NCI-H2196 (cell line): ENCODE results near the gene HPSE2.

Experiments
- DNase-seq: peaks from one replicate; lab custom pipeline; 2025; ENCODE audit not compliant: unreplicated experiment; lab: John Stamatoyannopoulos, UW

HPSE2 gene

DNA sequence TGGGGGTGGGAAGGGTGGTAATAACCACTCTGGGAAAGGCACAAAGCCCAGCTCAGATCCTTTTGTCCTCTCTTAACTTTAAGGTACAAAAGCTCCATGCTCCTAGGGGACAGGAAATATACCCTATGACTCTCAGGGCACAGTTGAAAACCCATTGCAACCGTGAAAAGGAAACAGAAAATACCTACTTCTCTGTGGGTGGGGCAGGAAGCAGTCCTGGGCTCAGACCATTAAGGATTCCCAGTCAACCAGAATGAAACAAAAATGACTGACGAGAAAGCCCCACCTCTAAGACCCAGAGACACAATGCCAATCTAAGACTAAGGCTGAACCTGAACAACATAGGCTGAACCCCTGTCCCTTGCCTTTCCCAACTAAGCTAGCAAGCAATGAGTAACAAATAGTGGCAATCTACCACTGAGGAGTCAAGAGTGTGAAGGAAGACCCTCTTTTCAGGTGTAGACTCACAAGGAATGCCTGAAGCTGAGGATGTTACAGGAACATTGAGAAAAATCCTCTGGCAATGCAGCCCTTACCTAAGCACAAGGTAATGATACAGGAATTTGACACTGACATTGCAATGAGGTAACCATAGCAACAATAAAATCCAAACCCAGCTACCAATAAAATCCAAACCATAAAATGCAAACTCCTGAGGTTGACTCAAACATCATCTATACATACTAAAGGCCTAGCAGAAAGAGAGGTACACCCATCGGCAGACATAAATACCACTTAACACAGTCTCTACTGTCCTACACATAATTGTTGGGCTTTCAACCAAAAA is 380.1 kb downstream of the HPSE2 start:
- no peak for DNase-seq

DNA sequence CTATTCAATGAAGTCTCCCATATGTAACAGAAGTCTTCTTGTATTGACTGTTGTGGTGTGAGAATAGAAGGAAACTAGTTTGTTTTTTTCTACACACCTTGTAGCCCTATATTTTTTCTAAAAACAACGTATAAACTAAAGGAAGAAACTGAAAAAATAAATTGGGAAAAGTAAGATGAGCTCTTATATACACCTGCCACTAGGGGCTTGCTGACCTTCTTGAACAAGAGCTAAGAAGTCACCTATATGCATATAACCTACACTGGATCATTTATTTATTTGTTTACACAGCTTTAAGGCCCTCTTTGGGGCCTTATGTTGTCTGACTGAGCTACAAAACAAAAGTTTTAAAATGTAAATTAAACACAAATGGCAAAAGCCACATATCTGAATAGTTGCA is 383.0 kb downstream of the HPSE2 start:
- DNase-seq = no peak

DNA sequence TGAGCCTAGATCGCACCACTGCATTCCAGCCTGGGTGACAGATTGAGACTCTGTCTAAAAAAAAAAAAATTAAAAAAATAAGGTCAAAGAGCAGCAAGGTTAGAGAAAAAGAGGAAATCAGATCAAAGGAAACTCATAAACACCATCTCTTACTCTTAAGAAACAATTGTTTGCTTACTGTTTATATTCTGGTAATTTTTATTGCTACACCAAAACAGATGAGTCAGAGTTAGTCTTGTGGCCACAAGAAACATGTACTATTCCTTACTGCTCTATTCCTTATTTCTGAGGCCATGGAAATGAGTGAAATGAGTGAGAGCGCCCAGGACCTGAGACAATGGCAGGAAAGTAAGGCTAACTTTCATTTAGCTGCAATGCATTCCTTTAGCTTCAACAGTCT is 387.3 kb downstream of the HPSE2 start:
- DNase-seq = no peak

DNA sequence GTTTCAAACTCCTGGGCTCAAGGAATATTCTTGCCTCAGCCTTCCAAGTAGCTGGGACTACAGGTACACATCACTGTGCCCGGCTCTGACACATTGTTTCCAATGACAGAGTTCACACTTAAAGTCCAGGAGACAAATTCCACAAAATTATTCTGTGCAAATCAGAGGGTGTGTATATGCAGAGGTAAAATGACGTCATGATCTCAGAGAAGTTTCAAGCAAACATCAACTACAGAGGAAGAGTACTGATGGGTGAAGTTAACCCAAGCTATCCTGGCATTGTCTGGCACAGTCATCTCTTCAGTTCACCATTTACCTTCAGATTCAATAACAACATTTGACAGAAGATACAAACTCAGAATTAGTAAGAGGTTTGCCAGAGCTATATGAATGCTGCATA is 388.9 kb downstream of the HPSE2 start:
- DNase-seq = no peak

DNA sequence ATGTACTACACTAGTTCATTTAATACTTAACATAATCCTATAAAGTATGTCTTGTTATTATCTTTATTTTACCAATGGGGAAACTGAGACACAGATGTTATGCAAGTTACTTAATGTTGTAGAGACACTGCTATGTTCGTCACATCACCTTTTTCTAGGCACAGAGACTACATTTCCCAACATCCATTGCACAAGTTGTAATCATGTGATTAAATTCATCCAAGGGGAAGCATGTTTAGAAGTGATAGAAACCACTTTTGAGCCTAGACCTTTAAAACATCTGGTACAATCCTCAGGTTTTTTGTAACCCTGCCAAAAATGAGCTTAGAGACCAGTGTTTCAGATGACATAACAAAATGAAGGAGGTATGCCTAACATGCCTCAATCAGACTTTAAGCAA is 402.1 kb downstream of the HPSE2 start:
- no peak for DNase-seq

DNA sequence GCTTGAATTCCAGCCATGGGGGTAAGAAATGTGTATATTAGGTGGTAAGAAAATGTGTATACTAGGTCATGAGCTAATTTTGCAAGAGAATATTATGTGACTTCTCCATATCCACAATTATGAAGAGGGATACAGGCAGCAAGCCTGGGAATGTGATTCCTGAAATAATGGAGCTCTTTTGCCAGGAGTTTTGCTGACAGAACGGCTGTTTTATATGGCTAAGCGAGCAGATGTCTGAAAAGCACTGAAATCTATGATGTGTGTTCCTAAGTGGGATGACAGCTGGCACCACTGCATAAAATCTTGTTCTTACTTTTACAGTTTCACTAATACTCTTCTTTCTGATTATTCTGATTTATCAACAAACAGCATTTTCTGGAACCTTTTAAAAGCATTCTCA is 402.9 kb downstream of the HPSE2 start:
- no peak for DNase-seq

DNA sequence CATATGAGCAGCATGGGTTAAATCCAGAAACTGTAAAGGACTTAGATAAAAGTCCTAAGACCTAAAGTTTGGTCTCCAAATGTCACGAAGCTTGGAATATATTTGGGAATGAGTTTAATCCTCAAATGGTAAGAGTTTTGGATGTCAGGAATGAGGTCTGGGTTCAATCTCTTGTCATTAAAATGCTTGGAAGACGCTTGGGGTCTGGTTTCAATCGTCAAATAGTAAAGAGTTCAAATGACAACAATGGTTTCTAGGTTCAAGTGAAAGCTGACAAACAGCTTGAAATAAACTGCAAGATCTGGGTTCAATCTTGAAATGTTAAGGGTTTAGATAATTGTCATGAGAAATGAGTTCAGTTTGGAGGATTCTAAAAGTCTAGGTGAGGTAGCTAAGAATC is 403.5 kb downstream of the HPSE2 start:
- no peak for DNase-seq

DNA sequence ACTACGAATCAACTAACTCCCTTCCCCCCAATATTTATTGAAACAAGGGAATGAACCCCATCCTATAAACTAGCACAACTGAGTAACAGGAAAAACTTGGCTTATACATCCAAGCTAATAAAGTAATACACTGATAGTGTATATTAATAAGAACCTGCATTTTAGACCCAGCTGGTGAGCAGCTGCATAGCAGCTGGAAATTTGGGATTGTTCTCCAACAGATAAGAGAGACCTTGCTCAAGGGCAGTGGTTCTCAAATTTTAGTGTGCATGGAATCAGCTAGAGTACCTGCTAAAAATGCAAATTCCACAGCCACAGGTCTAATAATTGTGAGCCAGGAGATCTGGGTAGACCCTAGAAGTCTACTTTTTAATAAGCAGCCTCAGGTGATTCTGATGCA is 404.3 kb downstream of the HPSE2 start:
- no peak for DNase-seq

DNA sequence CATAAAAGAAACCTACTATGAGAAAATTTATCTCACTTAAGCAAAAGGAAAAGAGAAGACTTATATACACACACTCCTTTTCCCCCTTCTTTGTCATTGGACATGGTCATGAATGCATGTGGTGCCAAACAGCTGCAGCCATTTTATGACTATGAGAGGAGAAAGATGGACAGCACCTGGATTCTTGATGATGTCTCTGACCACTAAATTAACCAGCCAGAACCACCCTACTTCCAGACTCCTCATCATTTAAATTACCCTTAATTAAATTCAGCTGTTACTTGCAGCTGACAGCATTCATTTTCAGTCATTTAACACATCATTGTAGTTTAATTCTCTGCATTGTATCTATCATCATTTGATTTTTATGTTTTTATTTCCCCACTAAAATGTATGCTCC is 409.9 kb downstream of the HPSE2 start:
- DNase-seq = no peak

DNA sequence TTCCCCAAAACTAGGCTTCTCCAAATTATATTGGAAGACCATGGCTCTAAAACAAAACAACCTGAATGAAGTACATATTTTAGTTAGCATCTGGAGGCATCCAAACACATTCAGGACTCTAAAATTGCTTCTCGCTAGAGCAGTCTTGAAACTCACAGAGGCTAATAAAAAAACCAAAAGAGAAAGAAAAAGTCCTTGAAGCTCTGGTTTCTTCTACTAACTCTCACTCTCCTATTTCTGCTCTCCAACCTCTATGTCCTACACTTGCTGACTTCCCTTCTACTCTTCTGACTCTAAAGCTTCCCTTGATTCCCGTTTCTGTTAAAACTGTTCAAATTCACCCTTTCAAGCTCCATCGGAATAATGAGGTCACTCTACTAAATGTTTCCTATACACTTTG is 418.3 kb downstream of the HPSE2 start:
- DNase-seq = no peak

DNA sequence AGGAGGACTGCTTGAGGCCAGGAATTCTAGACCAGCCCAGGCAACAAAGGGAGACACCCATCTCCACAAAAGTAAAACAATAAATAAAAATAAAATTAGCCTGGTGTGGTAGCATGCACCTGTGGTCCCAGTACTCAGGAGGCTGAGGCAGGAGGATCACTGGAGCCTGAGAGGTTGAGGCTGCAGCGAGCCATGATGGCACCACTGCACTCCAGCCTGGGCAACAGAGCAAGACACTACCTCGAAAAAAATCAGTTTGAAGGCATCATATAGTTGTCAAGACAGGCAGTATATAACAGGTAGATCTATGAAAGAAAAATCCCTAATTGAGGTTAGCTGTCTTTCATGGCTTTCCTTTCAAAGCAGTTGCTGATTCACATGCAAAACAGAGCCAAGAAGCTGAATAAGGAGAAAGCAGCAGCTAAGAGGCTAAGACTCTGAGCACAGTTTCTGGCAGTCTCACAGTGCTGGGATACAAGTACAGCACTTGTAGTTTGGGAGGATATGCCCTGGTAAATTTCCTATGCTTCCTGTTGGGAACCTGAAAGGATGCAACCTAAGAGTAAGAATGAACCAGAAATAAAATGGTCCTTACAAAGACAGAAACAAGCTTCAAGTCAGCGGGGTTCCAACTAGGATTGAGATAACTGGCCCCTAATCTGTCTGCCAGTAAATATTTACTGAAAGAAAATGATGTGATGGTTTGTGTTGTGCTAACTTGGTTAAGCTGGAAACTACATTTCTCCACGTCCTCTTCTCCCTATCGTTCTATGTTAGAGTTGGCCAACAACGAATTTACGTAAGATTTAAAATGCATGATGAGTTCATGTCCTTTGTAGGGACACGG is 420.4 kb downstream of the HPSE2 start:
- no peak for DNase-seq

DNA sequence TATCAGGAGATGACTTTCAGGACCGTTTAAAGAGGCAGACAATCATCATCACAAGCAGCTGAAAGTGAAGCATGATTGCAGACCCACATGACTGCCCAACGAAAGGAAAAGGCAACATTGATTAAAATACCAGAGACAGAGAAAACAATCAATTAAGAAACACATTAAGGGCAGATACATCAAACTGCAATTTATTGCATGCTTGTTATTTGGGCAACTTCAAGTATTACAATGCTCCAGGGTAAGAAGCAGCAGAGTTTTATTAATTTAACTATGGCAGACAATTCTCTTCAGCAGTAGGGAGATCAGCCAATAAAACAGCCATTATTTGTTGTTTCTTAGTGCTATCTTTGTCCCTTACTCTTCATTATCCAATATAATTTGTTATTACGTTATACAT is 421.2 kb downstream of the HPSE2 start:
- no peak for DNase-seq

DNA sequence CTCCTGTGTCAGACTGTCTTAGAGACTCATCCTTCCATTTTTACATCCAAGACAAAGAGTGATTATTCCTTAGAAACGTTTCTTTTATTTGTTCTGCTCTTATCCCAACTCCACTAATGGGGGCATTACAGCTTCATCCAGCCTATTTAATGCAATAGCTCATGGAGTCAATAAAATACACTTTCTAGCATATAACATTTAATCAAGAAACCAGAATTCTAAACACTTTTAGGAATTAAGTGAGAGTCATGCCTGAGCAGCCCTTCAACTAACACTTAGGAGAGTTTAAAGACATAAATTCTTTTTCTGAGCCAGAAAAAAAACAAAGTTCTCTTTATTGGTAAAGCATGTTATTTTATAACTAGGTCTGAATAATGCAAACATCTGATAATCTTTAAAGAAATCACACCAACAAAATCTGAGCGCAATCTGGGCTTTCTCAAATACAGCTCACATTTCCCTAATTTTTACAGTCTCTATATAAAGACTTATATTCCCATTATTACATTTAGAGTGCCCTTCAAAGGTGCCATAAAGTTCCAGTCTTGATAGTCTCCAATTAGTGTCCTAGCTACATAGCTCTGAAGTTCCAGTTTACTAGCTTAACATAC is 427.3 kb downstream of the HPSE2 start:
- no peak for DNase-seq

DNA sequence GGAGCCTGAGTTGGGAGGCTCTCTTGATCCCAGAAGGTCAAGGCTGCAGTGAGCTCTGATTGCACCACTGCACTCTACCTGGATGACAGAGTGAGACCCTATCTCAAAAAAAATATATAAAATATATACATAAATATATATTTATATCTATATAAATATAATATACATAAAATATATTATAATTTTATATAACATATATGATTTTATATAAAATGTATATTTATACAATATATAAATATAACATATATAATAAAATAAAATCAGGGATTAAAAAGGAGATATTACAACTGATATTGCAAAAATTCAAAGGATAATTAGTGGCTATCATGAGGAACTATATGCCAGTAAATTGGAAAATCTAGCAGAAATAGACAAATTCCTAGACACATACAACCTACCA is 435.4 kb downstream of the HPSE2 start:
- DNase-seq = no peak

DNA sequence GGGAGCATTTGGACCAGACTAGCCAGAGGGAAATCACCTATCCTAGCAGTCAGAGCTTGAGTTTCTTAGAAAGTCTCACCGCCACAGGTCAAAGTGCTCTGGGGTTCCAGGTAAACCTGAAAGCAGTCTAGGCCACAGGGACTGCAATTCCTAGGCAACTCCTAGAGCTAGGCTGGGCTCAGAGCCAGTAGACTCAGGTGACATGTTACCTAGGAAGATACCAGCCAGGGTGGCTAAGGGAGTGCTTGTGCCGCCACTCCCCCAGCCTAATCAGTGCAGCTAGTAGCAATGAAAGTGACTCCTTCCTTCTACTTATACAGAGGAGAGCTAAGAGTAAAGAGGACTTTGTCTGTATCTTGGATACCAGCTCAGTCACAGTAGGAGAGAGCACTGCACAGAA is 440.2 kb downstream of the HPSE2 start:
- DNase-seq = no peak

DNA sequence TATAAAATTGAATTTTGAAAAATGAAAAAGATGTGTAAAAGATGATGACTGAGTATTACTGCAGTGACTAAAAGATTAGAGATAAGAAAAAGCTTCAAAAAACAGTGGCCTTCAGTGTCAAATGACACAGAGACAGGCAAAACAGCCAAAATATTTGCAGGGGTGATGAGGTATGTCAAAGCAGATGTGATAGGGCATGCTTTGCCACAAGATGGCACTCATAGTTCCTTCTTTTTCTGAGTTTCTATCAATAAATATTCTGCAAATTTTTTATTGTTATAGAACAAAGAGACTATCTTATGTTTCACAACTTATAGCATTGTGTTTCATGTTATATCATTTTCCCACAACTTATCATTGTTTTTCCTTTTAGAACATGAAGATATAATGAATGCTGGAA is 444.8 kb downstream of the HPSE2 start:
- DNase-seq = no peak

DNA sequence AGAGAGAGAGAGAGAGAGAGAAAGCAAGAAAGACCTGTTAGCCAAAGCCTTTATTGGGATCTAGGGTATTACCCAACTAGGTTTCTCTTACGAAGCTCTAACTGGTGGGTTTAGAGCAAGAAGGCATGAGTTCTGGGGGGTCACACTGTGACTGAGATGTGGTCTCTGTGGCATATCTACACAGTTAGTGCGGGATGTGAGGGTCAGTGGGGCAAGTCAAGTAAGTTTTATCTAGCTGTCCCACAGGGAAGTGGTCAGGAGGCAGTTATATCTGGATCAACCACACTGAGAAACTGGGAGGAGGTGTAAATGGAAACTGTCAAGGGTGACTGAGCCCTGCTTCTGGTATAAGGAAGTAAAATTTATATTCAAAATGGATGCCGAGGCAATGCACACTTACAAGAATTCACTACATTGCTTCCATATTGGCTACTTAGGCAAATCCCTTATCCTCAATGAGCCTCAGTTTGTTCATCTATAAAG is 457.3 kb downstream of the HPSE2 start:
- no peak for DNase-seq

DNA sequence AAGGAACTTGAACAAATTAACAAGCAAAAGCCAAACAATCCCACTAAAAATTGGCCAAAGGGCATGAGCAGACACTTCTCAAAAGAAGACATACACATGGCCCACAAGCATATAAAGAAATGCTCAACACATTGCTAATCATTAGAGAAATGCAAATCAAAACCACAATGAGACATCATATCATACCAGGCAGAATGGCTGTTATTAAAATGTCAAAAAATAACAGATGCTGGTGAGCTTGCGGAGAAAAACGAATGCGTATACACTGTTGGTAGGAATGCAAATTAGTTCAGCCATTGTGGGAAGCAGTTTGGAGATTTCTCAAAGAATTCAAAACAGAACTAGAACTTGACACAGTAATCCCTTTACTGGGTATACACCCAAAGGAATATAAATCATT is 477.2 kb downstream of the HPSE2 start:
- no peak for DNase-seq

DNA sequence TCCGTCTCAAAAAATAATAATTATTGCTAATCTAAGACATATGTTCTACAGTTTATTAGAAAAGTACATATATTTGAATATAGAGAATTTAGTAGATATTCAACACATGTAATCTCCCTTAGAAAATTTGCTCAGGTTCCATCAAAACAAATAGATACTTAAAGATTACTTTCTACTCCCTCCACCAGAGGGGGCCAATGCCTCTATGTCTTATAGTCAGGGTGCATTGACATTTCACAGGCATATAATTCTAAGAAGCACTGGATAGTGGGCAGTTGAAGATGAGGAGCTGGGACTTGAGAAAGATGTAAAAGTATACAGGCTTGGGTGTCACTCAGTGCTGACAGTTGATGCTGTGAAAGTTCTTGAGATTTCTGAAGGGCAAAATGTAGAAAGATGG is 487.4 kb downstream of the HPSE2 start:
- no peak for DNase-seq

DNA sequence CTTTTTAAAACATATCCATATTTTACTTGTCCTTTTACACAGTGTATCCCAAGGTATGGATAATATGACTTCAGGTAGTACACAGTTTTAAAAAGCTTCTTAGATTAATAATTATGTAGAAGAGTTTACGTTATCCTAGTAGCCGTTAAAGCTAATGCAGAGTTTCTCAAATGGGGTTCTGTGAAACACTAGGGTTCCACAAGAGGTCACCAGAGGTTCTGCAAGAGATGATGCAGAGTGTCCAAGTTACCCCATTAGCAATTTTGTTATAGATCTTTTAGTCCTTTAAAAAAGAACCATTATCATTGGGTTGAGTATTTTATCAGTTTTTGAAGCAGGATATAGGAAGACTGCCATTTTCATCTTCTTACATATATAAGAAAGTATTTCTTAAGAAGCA is 490.0 kb downstream of the HPSE2 start:
- no peak for DNase-seq

DNA sequence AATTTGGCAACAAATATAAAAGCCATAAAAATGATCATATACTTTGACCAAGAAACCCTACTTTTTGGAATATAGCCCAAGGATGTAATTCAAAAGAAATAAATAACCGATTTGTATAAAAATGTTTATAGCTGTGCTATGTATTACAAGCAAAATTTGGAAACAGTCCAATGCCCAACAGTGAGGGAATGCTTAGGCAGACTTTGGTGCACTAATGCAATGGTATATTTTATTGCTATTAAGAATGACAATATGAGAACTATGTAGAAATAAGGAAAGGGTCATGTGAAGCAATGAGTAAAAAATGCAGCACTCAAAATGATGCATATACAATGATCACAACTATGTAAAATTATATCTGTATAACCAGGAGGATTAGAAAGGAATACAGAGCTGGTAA is 515.1 kb downstream of the HPSE2 start:
- DNase-seq = no peak

DNA sequence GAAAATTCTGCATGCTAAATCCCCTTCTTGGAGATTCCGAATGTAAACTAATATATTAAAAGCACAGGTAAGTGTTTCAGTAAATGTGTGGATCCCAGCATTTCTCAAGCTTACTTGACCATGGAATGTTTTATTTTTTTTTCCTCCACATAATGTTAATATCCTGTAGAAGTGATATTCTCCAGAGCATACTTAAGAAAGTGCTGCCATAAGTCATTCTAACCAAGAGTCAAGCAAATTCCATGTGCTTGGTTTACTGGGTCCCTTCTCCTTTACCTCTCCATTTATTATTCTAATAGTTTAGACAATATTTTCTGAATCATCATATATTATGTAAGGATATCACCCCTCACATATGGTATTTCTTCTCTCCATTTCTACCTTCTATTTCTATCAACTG is 522.1 kb downstream of the HPSE2 start:
- no peak for DNase-seq
